Measurements from ENCODE around the gene PDE4D.

Gene PDE4D

GRCh38 chr5:59536875-59537274 is 356.7 kb downstream of the PDE4D start:
- ATAC-seq (replicated peaks) (no peak), DNase-seq (no peak)
- Mint-ChIP-seq H3K4me1 (ENCODE audit: low read depth in 2 of 2) (no peaks in the 10 kb centered on the region), H3K27me3 (no peaks in the 10 kb centered on the region), H3K27ac (no peak overlapping the region), H3K36me3 (ENCODE audit: insufficient read depth) (peaks cover 3% of the 10 kb centered on the region), H3K4me3 (no peak overlapping the region), H3K9me3 (peaks cover 0 to 9% of the 10 kb centered on the region in 2 donors)

- Mint-ChIP-seq H3K27me3 (no peaks in the 10 kb centered on the region), H3K4me3 (no peak overlapping the region), H3K27ac (no peak overlapping the region), H3K9me3 (peaks cover 0 to 7% of the 10 kb centered on the region in 2 donors), H3K4me1 (ENCODE audit: low read depth in 2 of 2) (no peaks in the 10 kb centered on the region), H3K36me3 (ENCODE audit: insufficient read depth) (peaks cover 3% of the 10 kb centered on the region)
- ATAC-seq (replicated peaks), result no peak
- DNase-seq, result no peak
Measured at GRCh38 chr5:59535561-59535960, 358.0 kb downstream of the PDE4D start.

DNA sequence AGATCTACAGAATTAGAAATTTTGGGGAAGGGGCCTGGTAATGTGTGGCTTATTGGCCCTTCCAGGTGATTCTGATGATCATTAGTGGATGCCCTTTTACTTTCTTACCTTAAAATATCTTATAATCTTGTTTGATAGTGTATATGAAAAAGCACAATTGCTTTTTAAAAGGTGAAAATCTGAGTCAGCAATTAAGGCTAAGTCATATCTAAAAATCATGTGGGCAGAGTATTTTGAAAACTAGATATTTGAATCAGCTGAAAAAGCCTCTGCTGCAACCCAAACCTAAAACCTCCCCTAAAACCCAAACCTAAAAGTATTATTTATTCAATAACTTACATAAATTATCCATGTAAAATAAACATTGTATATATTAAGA is 359.8 kb downstream of the PDE4D start:
- ATAC-seq (replicated peaks) (no peak), DNase-seq (no peak)
- Mint-ChIP-seq H3K4me3 (no peak overlapping the region), H3K27ac (no peak overlapping the region), H3K36me3 (ENCODE audit: insufficient read depth) (peaks cover 3% of the 10 kb centered on the region), H3K4me1 (ENCODE audit: low read depth in 2 of 2) (no peaks in the 10 kb centered on the region), H3K9me3 (peaks cover under 1 to 6% of the 10 kb centered on the region in 2 donors), H3K27me3 (no peaks in the 10 kb centered on the region)

GRCh38 chr5:59532979-59533729 is 360.4 kb downstream of the PDE4D start:
- Mint-ChIP-seq H3K36me3 (ENCODE audit: insufficient read depth) (peaks cover 3% of the 10 kb centered on the region), H3K27me3 (no peaks in the 10 kb centered on the region), H3K4me3 (no peak overlapping the region), H3K9me3 (peaks cover 1 to 6% of the 10 kb centered on the region in 2 donors), H3K4me1 (ENCODE audit: low read depth in 2 of 2) (no peaks in the 10 kb centered on the region), H3K27ac (no peak overlapping the region)
- ATAC-seq (replicated peaks) (no peak), DNase-seq (no peak)

GRCh38 chr5:59529239-59529638 is 364.3 kb downstream of the PDE4D start:
- H3K4me3 Mint-ChIP-seq, result no peak overlapping the region
- DNase-seq, result no peak
- H3K36me3 Mint-ChIP-seq (ENCODE audit: insufficient read depth), result no peaks in the 10 kb centered on the region

DNA sequence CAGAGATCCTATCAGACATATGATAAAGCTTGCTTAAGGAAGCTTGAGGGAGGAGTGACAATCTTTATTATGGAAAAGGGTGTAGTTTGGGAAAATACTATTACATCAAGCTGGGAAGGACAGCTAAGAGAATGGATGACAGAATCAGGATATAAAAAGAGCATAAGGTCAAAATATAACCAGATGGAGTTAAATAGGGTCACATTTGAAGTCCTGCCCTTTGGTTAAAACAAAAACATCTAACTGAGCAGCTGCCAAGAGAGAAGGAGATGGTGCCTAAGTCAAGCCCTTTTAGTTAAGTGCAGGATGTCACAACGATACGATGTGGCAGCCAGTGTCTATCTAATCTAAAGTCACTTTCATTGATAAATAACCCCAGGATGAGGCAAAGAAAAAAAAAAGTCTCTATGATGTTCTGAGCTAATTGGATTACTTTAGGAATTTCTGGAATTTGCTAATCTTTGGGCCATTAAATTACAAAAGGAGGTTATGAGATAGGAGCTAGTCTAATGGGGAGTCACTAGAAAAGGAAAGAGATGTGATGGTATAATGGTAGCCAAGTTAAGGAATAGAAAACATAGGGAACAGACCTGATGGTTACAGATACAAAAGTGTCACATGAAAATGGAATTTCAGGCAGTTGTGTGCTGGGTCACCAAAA is 365.2 kb downstream of the PDE4D start:
- Mint-ChIP-seq H3K9me3 (peaks cover 8 to 10% of the 10 kb centered on the region in 2 donors), H3K4me1 (ENCODE audit: low read depth in 2 of 2) (no peaks in the 10 kb centered on the region), H3K36me3 (ENCODE audit: insufficient read depth) (no peaks in the 10 kb centered on the region), H3K27ac (no peak overlapping the region), H3K27me3 (no peaks in the 10 kb centered on the region), H3K4me3 (no peak overlapping the region)
- no peak for DNase-seq
- no peak for ATAC-seq (replicated peaks)

More at GRCh38 chr5:59529239-59529638, 364.3 kb downstream of the PDE4D start:
- H3K27ac Mint-ChIP-seq, result no peak overlapping the region
- no peaks in the 10 kb centered on the region for H3K4me1 Mint-ChIP-seq (ENCODE audit: low read depth in 2 of 2)
- peaks cover 3 to 10% of the 10 kb centered on the region in 2 donors for H3K9me3 Mint-ChIP-seq
- no peaks in the 10 kb centered on the region for H3K27me3 Mint-ChIP-seq
- ATAC-seq (replicated peaks), result no peak

GRCh38 chr5:59525957-59526356 is 367.6 kb downstream of the PDE4D start:
- peaks cover 8 to 10% of the 10 kb centered on the region in 2 donors for H3K9me3 Mint-ChIP-seq
- ATAC-seq (replicated peaks) (no peak), DNase-seq (no peak)
- H3K36me3 Mint-ChIP-seq (ENCODE audit: insufficient read depth), result no peaks in the 10 kb centered on the region
- H3K27me3 Mint-ChIP-seq, result no peaks in the 10 kb centered on the region
- no peak overlapping the region for H3K27ac Mint-ChIP-seq
- no peak overlapping the region for H3K4me3 Mint-ChIP-seq
- no peaks in the 10 kb centered on the region for H3K4me1 Mint-ChIP-seq (ENCODE audit: low read depth in 2 of 2)

GRCh38 chr5:59525311-59525710 is 368.2 kb downstream of the PDE4D start:
- Mint-ChIP-seq H3K4me1 (ENCODE audit: low read depth in 2 of 2) (no peaks in the 10 kb centered on the region), H3K27me3 (no peaks in the 10 kb centered on the region), H3K27ac (no peak overlapping the region), H3K36me3 (ENCODE audit: insufficient read depth) (no peaks in the 10 kb centered on the region), H3K9me3 (peaks cover 8 to 10% of the 10 kb centered on the region in 2 donors), H3K4me3 (no peak overlapping the region)
- DNase-seq (no peak), ATAC-seq (replicated peaks) (no peak)

- no peak overlapping the region for H3K4me3 Mint-ChIP-seq
- ATAC-seq (replicated peaks), result no peak
Measured at GRCh38 chr5:59522201-59522831, 371.2 kb downstream of the PDE4D start.

DNA sequence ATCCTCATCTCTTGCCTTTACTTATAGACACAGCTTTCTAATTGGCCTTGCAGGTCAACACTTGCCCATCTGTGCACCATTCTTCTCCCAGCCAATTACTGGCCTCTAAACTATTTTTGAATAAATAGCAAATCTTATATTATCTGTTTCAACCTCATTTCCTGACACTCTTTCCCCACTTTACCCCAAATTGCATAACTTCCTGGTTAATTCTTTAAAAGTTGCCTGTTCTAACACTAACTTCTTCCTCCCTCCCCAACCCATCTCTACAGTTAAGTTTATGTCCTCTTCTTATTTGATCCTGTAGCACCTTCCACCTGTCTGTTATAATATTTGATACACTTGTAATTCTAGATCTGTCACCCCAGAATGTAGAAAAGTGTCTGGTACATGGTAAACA is 372.1 kb downstream of the PDE4D start:
- peaks cover 0 to 5% of the 10 kb centered on the region in 2 donors for H3K9me3 Mint-ChIP-seq
- DNase-seq, result no peak

More at GRCh38 chr5:59522201-59522831, 371.2 kb downstream of the PDE4D start:
- DNase-seq, result no peak
- H3K9me3 Mint-ChIP-seq, result peaks cover 0 to 5% of the 10 kb centered on the region in 2 donors
- no peaks in the 10 kb centered on the region for H3K36me3 Mint-ChIP-seq (ENCODE audit: insufficient read depth)
- H3K4me1 Mint-ChIP-seq (ENCODE audit: low read depth in 2 of 2), result no peaks in the 10 kb centered on the region
- H3K27ac Mint-ChIP-seq, result no peak overlapping the region
- H3K27me3 Mint-ChIP-seq, result no peaks in the 10 kb centered on the region

DNA sequence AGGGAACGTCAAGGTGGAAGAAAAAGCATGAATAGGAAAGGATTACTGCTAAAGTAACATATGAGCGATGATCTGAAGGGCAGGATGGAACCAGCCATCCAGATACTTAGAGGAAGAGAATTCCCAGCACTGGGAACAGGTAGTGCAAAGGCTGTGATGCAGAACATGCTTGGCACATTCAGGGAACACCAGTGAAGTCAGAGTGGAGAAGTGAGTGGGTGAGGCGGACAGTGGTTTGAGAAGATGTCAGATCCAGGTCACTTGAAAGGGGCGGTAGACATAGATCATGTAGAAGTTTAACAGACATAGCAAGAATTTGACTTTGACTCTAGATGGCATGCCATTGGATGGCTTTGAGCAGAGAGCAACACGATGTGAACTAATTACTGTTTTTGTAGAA is 374.2 kb downstream of the PDE4D start:
- no peaks in the 10 kb centered on the region for H3K36me3 Mint-ChIP-seq (ENCODE audit: insufficient read depth)
- no peak overlapping the region for H3K4me3 Mint-ChIP-seq
- no peaks in the 10 kb centered on the region for H3K4me1 Mint-ChIP-seq (ENCODE audit: low read depth in 2 of 2)
- H3K27me3 Mint-ChIP-seq, result no peaks in the 10 kb centered on the region
- DNase-seq (no peak), ATAC-seq (replicated peaks) (no peak)
- H3K27ac Mint-ChIP-seq, result no peak overlapping the region
- peaks cover 0 to 7% of the 10 kb centered on the region in 2 donors for H3K9me3 Mint-ChIP-seq

More for the DNA sequence above, 372.1 kb downstream of the PDE4D start:
- H3K27ac Mint-ChIP-seq, result no peak overlapping the region
- H3K36me3 Mint-ChIP-seq (ENCODE audit: insufficient read depth), result no peaks in the 10 kb centered on the region
- no peak for ATAC-seq (replicated peaks)
- H3K27me3 Mint-ChIP-seq, result no peaks in the 10 kb centered on the region
- no peak overlapping the region for H3K4me3 Mint-ChIP-seq
- H3K4me1 Mint-ChIP-seq (ENCODE audit: low read depth in 2 of 2), result no peaks in the 10 kb centered on the region

GRCh38 chr5:59517926-59518585 is 375.5 kb downstream of the PDE4D start:
- H3K27ac Mint-ChIP-seq, result no peak overlapping the region
- H3K27me3 Mint-ChIP-seq, result no peaks in the 10 kb centered on the region
- peaks cover 0 to 2% of the 10 kb centered on the region in 2 donors for H3K9me3 Mint-ChIP-seq
- DNase-seq (no peak), ATAC-seq (replicated peaks) (no peak)
- H3K36me3 Mint-ChIP-seq (ENCODE audit: insufficient read depth), result no peaks in the 10 kb centered on the region
- H3K4me3 Mint-ChIP-seq, result no peak overlapping the region
- H3K4me1 Mint-ChIP-seq (ENCODE audit: low read depth in 2 of 2), result no peaks in the 10 kb centered on the region

DNA sequence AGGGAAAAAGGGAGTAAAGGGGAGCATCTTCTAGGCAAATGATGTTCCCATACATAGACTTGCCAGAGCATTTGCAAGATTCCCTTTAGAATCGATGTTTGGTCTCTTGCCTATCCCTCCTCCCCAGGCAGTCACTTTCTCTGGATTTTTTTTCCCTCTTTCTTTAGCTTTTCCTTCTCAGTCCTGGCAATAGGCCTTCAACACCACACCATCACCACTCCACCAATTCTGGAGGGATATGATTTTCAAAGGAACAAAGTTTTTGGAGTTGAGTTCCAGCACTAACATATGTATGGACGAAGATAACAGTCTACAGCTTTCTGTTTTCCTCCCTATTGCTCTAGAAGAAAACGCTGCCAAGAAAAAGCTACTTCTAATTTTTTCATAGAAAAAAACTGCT is 377.4 kb downstream of the PDE4D start:
- no peaks in the 10 kb centered on the region for H3K4me1 Mint-ChIP-seq (ENCODE audit: low read depth in 2 of 2)
- no peak overlapping the region for H3K4me3 Mint-ChIP-seq
- no peak for ATAC-seq (replicated peaks)
- no peak overlapping the region for H3K27ac Mint-ChIP-seq
- H3K36me3 Mint-ChIP-seq (ENCODE audit: insufficient read depth), result no peaks in the 10 kb centered on the region
- no peak for DNase-seq
- peaks cover 0 to 2% of the 10 kb centered on the region in 2 donors for H3K9me3 Mint-ChIP-seq
- H3K27me3 Mint-ChIP-seq, result no peaks in the 10 kb centered on the region

Measured in effector memory CD8-positive, alpha-beta T cell (primary cell).